T-helper 17 cell (primary cell): ENCODE data around the gene DNAH2. TPM values are rescaled to one million over a fixed set of nuclear protein-coding genes. Genes with fewer than 3 reads are reported as not detected.

ENCODE experiments used
- ATAC-seq: fragments of 150-1000 bp; cut with Tn5 transposase; 2 replicates; pipeline ENCODE4 v1.10.0; 2021; ENCODE audit warnings: mild to moderate bottlenecking, moderate library complexity
- DNase-seq, 3 donors: peaks; one replicate each; pipeline versions ENCODE4 v3.0.0 to v3.0.0-alpha.2; 2020 to 2021
- H3K9me3 ChIP-seq: one replicate; pipeline ENCODE4 v1.7.0; 2013; ENCODE audit warnings: low read length, mild to moderate bottlenecking; ENCODE audit not compliant: control insufficient read depth, poor library complexity, severe bottlenecking
- H3K27ac Mint-ChIP-seq: one replicate; pipeline ENCODE4 v1.8.0; 2022; ENCODE audit warnings: mild to moderate bottlenecking, moderate library complexity, mixed read lengths
- H3K27me3 Mint-ChIP-seq: one replicate; pipeline ENCODE4 v1.8.0; 2022; ENCODE audit warnings: mixed read lengths
- H3K36me3 Mint-ChIP-seq: one replicate; pipeline ENCODE4 v1.8.0; 2022; ENCODE audit warnings: low read depth, mixed read lengths
- H3K4me1 Mint-ChIP-seq: one replicate; pipeline ENCODE4 v1.8.0; 2022; ENCODE audit warnings: mild to moderate bottlenecking, mixed read lengths
- H3K4me3 Mint-ChIP-seq: one replicate; pipeline ENCODE4 v1.8.0; 2022; ENCODE audit warnings: mild to moderate bottlenecking, moderate library complexity, mixed read lengths
- total RNA-seq, 4 donors: library from RNA in 2 of 4; stranded (reverse) in 2 of 4; gene quantifications; one replicate each; pipeline ENCODE4 v1.2.3 and lab custom pipeline; 2022 to 2026

DNAH2 gene
- total RNA-seq, 2 donors from 2014 or later = 0.31 TPM; not detected in 1

GRCh38 chr17:7720125-7720524, 2.6 kb downstream of the DNAH2 start:
- ATAC-seq = no peak
- Mint-ChIP-seq H3K4me3 (no peak overlapping the region), H3K27me3 (peaks cover 72% of the 10 kb centered on the region), H3K36me3 (peaks cover 2% of the 10 kb centered on the region), H3K27ac (no peak overlapping the region), H3K4me1 (peaks cover 18% of the 10 kb centered on the region)
- no peak for DNase-seq
- H3K9me3 ChIP-seq = no peaks in the 10 kb centered on the region

- no peaks in the 10 kb centered on the region for H3K9me3 ChIP-seq
- Mint-ChIP-seq H3K36me3 (peaks cover 2% of the 10 kb centered on the region), H3K27me3 (peaks cover 65% of the 10 kb centered on the region), H3K27ac (no peak overlapping the region), H3K4me1 (peaks cover 15% of the 10 kb centered on the region), H3K4me3 (no peak overlapping the region)
- ATAC-seq (no peak), DNase-seq (no peak)
These were observed 4.1 kb downstream of the DNAH2 start for GRCh38 chr17:7721612-7722011.

GRCh38 chr17:7727886-7728285, 10.3 kb downstream of the DNAH2 start:
- peaks cover 5% of the 10 kb centered on the region for H3K4me1 Mint-ChIP-seq
- no peak overlapping the region for H3K4me3 Mint-ChIP-seq
- DNase-seq (no peak), ATAC-seq (no peak)
- H3K36me3 Mint-ChIP-seq = peaks cover 4% of the 10 kb centered on the region
- no peaks in the 10 kb centered on the region for H3K9me3 ChIP-seq
- H3K27ac Mint-ChIP-seq = no peak overlapping the region
- peaks cover 51% of the 10 kb centered on the region for H3K27me3 Mint-ChIP-seq

GRCh38 chr17:7729816-7730215, 12.3 kb downstream of the DNAH2 start:
- Mint-ChIP-seq H3K4me3 (no peak overlapping the region), H3K27ac (no peak overlapping the region)
- no peak for ATAC-seq

GRCh38 chr17:7732981-7733539, 15.5 kb downstream of the DNAH2 start:
- H3K9me3 ChIP-seq = no peaks in the 10 kb centered on the region
- Mint-ChIP-seq H3K27me3 (peaks cover 43% of the 10 kb centered on the region), H3K4me3 (no peak overlapping the region), H3K27ac (no peak overlapping the region), H3K4me1 (peaks cover 2% of the 10 kb centered on the region), H3K36me3 (peaks cover 4% of the 10 kb centered on the region)
- ATAC-seq (no peak), DNase-seq (no peak)

More at GRCh38 chr17:7729816-7730215, 12.3 kb downstream of the DNAH2 start:
- DNase-seq = no peak
- H3K27me3 Mint-ChIP-seq = peaks cover 50% of the 10 kb centered on the region
- H3K9me3 ChIP-seq = no peaks in the 10 kb centered on the region
- H3K4me1 Mint-ChIP-seq = peaks cover 5% of the 10 kb centered on the region
- H3K36me3 Mint-ChIP-seq = peaks cover 4% of the 10 kb centered on the region

- H3K9me3 ChIP-seq = no peaks in the 10 kb centered on the region
- H3K36me3 Mint-ChIP-seq = peaks cover 10% of the 10 kb centered on the region
- peaks cover 5% of the 10 kb centered on the region for H3K4me1 Mint-ChIP-seq
- H3K27me3 Mint-ChIP-seq = peaks cover 50% of the 10 kb centered on the region
- no peak for ATAC-seq
- H3K4me3 Mint-ChIP-seq = no peak overlapping the region
- no peak for DNase-seq
- H3K27ac Mint-ChIP-seq = no peak overlapping the region
These were observed 20.1 kb downstream of the DNAH2 start for GRCh38 chr17:7737601-7738000.

GRCh38 chr17:7739746-7740145, 22.2 kb downstream of the DNAH2 start:
- Mint-ChIP-seq H3K4me3 (no peak overlapping the region), H3K27ac (no peak overlapping the region), H3K4me1 (peaks cover 4% of the 10 kb centered on the region), H3K27me3 (peaks cover 40% of the 10 kb centered on the region), H3K36me3 (peaks cover 9% of the 10 kb centered on the region)
- DNase-seq (no peak), ATAC-seq (no peak)
- H3K9me3 ChIP-seq = no peaks in the 10 kb centered on the region

- ATAC-seq (no peak), DNase-seq (no peak)
- Mint-ChIP-seq H3K27me3 (peaks cover 40% of the 10 kb centered on the region), H3K36me3 (peaks cover 9% of the 10 kb centered on the region), H3K4me1 (peaks cover 4% of the 10 kb centered on the region), H3K27ac (no peak overlapping the region), H3K4me3 (no peak overlapping the region)
- H3K9me3 ChIP-seq = no peaks in the 10 kb centered on the region
These were observed 23.0 kb downstream of the DNAH2 start for GRCh38 chr17:7740481-7741001.

- H3K36me3 Mint-ChIP-seq = peaks cover 7% of the 10 kb centered on the region
- DNase-seq (no peak), ATAC-seq (no peak)
- no peak overlapping the region for H3K27ac Mint-ChIP-seq
- no peaks in the 10 kb centered on the region for H3K9me3 ChIP-seq
- H3K4me1 Mint-ChIP-seq = peaks cover 4% of the 10 kb centered on the region
- H3K4me3 Mint-ChIP-seq = no peak overlapping the region
- peaks cover 25% of the 10 kb centered on the region for H3K27me3 Mint-ChIP-seq
These were observed 25.2 kb downstream of the DNAH2 start for GRCh38 chr17:7742729-7743128.

GRCh38 chr17:7744416-7744815, 26.9 kb downstream of the DNAH2 start:
- no peak overlapping the region for H3K27ac Mint-ChIP-seq
- H3K4me3 Mint-ChIP-seq = no peak overlapping the region
- ATAC-seq = no peak
- peaks cover 7% of the 10 kb centered on the region for H3K36me3 Mint-ChIP-seq
- H3K27me3 Mint-ChIP-seq = peaks cover 22% of the 10 kb centered on the region
- H3K9me3 ChIP-seq = no peaks in the 10 kb centered on the region
- H3K4me1 Mint-ChIP-seq = peaks cover 4% of the 10 kb centered on the region
- no peak for DNase-seq

- no peaks in the 10 kb centered on the region for H3K9me3 ChIP-seq
- H3K27ac Mint-ChIP-seq = no peak overlapping the region
- H3K27me3 Mint-ChIP-seq = peaks cover 11% of the 10 kb centered on the region
- DNase-seq (no peak), ATAC-seq (no peak)
- no peak overlapping the region for H3K4me3 Mint-ChIP-seq
- H3K36me3 Mint-ChIP-seq = peaks cover under 1% of the 10 kb centered on the region
- H3K4me1 Mint-ChIP-seq = no peaks in the 10 kb centered on the region
These were observed 28.4 kb downstream of the DNAH2 start for GRCh38 chr17:7745748-7746470.

GRCh38 chr17:7747635-7748071, 30.1 kb downstream of the DNAH2 start:
- no peak for DNase-seq
- no peak overlapping the region for H3K27ac Mint-ChIP-seq
- no peaks in the 10 kb centered on the region for H3K4me1 Mint-ChIP-seq
- peaks cover 8% of the 10 kb centered on the region for H3K27me3 Mint-ChIP-seq
- ATAC-seq = no peak
- no peaks in the 10 kb centered on the region for H3K36me3 Mint-ChIP-seq
- H3K9me3 ChIP-seq = no peaks in the 10 kb centered on the region
- no peak overlapping the region for H3K4me3 Mint-ChIP-seq

GRCh38 chr17:7748076-7748775, 30.7 kb downstream of the DNAH2 start:
- no peaks in the 10 kb centered on the region for H3K4me1 Mint-ChIP-seq
- ATAC-seq (no peak), DNase-seq (no peak)
- no peaks in the 10 kb centered on the region for H3K9me3 ChIP-seq
- H3K36me3 Mint-ChIP-seq = no peaks in the 10 kb centered on the region
- H3K27me3 Mint-ChIP-seq = peaks cover 11% of the 10 kb centered on the region
- no peak overlapping the region for H3K4me3 Mint-ChIP-seq
- H3K27ac Mint-ChIP-seq = no peak overlapping the region
